Activated CD4-positive, alpha-beta T cell treated with anti-CD3 and anti-CD28 coated beads, Interleukin-2, amount 10 ng/mL, durations not matched to agents 24 days and 14 days (primary cell): ENCODE measurements around the gene CD6. TPM values are rescaled to one million over a fixed set of nuclear protein-coding genes. Genes with fewer than 3 reads are reported as not detected.
A peak's percentile ranks its signal among the peaks of the same experiment; 100 is the strongest.

ENCODE experiments used
- DNase-seq: peaks from one replicate; pipeline ENCODE4 v3.0.0; 2022
- H3K27ac Mint-ChIP-seq: one replicate; pipeline ENCODE4 v1.8.0; 2022; ENCODE audit warnings: mild to moderate bottlenecking, mixed read lengths
- H3K27me3 Mint-ChIP-seq: one replicate; pipeline ENCODE4 v1.8.0; 2022; ENCODE audit warnings: mixed read lengths
- H3K36me3 Mint-ChIP-seq: one replicate; pipeline ENCODE4 v1.8.0; 2022; ENCODE audit warnings: low read depth, mild to moderate bottlenecking, mixed read lengths
- H3K4me1 Mint-ChIP-seq: one replicate; pipeline ENCODE4 v1.8.0; 2021; ENCODE audit warnings: mixed read lengths
- H3K4me3 Mint-ChIP-seq: one replicate; pipeline ENCODE4 v1.8.0; 2022; ENCODE audit warnings: mild to moderate bottlenecking, moderate library complexity, mixed read lengths
- H3K9me3 Mint-ChIP-seq: one replicate; pipeline ENCODE4 v1.8.0; 2021; ENCODE audit warnings: mixed read lengths
- intact Hi-C: fragments of 100-400 bp; cut with micrococcal nuclease; formaldehyde crosslinking; loops from one replicate; pipeline ENCODE4 v1.15.1; 2023
- total RNA-seq: library from RNA; stranded (reverse); gene quantifications from 2 replicates; pipeline ENCODE4 v1.2.3, GENCODE V29; 2022

The CD6 gene
- total RNA-seq, 1 donor from 2014 or later, result 421 TPM

DNA sequence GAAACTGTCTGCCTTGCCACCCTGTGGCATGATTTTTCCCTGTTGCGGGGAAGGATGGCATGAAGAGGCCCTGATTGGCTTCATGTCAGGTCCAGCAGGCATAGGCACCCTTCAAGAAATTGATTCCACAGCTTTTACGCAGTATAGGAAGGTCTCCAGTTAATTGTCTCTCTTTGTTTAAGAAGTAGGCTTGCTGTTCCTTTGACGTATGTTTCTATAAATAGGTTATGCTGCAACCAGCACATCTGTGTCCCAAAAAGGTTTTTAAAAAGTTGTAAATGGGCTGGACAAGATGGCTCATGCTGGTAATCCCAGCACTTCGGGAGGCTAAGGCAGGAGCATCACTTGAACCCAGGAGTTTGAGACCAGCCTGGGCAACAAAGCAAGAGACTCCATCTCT lies 62.6 kb downstream of the CD6 start:
- H3K27ac Mint-ChIP-seq, result peak overlapping the region; percentile 34
- H3K4me3 Mint-ChIP-seq, result no peak overlapping the region
- peaks cover 64% of the 10 kb centered on the region for H3K4me1 Mint-ChIP-seq
- peaks cover 62% of the 10 kb centered on the region for H3K36me3 Mint-ChIP-seq
- H3K27me3 Mint-ChIP-seq, result no peaks in the 10 kb centered on the region
- intact Hi-C loops, result no loop called here
- DNase-seq, result no peak
- H3K9me3 Mint-ChIP-seq, result no peaks in the 10 kb centered on the region

DNA sequence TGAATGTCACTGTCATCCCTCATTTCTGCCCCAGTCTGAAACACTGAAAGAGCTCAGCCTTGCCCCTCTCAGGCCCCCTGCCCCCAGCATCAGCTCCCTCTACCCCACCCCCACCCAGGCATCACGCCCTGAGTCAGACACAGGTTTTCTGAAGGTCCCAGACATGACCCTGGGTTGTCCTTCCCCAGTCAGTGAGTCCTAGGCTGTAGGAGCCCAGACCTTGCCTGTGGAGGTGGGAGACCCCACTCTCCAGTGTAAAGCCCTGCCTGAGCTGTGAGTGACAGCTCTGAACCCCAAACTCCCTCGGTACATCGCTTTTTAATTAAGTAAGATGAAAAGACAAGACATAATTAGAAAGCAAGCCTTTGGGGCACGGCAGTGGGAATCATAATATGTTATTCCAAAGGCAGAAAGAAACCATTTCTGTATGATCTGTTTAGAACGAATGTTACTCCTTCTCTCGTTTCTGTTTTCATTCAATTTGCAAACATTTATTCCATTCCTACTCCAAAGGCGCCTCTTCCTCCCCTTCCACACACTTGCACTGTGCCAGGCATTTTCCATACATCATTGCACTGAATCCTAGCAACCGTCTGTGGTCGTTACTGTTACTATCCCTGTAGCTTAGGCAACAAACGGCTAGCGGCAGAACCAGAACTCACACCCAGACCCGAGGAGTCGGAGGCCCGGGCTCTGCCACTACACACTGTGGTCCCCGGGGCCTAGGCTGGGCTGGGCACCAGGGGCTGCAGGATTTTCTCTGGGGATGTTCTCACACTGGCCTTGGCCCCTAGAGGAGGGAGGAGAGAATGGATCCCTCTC lies 63.4 kb downstream of the CD6 start:
- H3K36me3 Mint-ChIP-seq, result peaks cover 60% of the 10 kb centered on the region
- intact Hi-C loops, result no loop called here
- H3K27me3 Mint-ChIP-seq, result no peaks in the 10 kb centered on the region
- H3K9me3 Mint-ChIP-seq, result no peaks in the 10 kb centered on the region
- H3K4me1 Mint-ChIP-seq, result peaks cover 64% of the 10 kb centered on the region
- H3K27ac Mint-ChIP-seq, result peak overlapping the region; percentile 87
- no peak for DNase-seq
- peak overlapping the region; percentile 68 for H3K4me3 Mint-ChIP-seq

DNA sequence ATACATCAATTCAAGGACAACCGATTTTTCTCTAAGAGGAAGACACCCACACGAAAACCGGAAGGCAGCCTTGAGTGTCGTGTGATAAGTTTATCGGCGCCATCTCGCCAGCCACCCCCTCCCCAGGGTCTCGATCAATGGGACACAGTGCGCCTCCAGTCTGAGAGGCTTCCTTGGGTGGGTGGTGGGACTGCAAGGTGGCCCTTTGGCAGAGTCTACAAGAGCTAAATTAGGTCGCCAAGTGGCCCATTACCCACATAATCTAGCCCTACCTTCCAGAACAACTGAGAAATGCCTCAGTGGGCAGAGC lies 64.0 kb downstream of the CD6 start:
- Mint-ChIP-seq H3K27ac (peak overlapping the region; percentile 87), H3K4me1 (peaks cover 65% of the 10 kb centered on the region), H3K4me3 (peak overlapping the region; percentile 68), H3K9me3 (no peaks in the 10 kb centered on the region), H3K27me3 (no peaks in the 10 kb centered on the region), H3K36me3 (peaks cover 58% of the 10 kb centered on the region)
- peak; percentile 72 for DNase-seq
- intact Hi-C loops, result no loop called here

DNA sequence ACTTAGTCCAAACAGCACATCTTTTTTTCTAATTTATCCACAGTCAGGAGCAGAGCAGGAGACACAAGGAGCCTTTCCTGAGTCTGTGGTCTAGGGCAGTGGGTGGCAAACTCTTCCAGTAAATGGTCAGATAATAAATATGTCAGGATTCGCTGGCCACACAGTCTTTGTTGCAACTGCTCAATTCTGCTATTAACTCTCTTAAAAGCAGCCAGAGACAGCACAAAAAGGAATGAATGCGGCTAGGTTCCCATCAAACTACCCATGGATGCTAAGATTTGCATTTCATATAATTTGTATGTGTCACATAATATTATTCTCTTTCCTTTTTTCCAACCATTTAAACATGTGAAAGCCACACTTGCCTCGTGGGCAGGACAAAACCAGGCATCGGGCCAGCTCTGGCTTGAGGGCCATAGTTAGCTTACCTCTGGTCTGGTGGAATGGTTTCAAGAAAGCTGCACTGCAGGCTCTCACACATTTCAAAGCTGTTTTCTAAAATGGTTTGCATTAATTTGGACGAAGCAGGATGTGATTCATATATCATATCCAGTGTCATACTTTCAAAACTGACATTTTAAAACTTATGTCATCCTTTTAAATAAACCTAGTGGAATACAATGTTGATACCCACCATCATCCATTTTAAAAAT lies 66.1 kb downstream of the CD6 start:
- Mint-ChIP-seq H3K27me3 (no peaks in the 10 kb centered on the region), H3K27ac (peak overlapping the region; percentile 93), H3K9me3 (no peaks in the 10 kb centered on the region), H3K36me3 (peaks cover 45% of the 10 kb centered on the region), H3K4me1 (peaks cover 69% of the 10 kb centered on the region), H3K4me3 (peak overlapping the region; percentile 64)
- intact Hi-C loops, result loop anchor here (1.0 kb wide), 2 partner anchors 9 to 24 kb away; no protein-coding TSS in a partner anchor
- peak; percentile 71 for DNase-seq

DNA sequence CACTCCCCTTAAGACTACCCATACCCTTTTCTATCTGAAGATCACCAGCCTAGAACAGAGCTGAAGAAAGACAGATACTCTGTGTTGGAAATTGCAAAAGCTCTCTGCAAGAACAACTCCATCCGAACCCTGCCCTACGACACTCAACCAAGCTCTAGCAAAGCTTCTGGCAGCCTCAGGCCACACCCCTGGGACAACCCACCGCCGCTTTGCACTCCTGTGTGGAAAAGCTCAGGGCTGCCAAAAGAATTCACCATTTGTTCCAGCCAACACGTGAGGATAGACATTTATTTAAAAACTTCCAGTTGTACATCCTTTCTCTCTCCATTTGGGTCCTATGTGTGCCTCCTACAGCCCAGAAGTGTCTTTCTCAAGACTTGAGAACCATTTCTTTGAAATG lies 68.4 kb downstream of the CD6 start:
- peak overlapping the region; percentile 10 for H3K4me3 Mint-ChIP-seq
- no peak for DNase-seq
- peaks cover 37% of the 10 kb centered on the region for H3K36me3 Mint-ChIP-seq
- peak overlapping the region; percentile 98 for H3K27ac Mint-ChIP-seq
- H3K4me1 Mint-ChIP-seq, result peaks cover 60% of the 10 kb centered on the region
- H3K27me3 Mint-ChIP-seq, result no peaks in the 10 kb centered on the region
- intact Hi-C loops, result no loop called here
- no peaks in the 10 kb centered on the region for H3K9me3 Mint-ChIP-seq

DNA sequence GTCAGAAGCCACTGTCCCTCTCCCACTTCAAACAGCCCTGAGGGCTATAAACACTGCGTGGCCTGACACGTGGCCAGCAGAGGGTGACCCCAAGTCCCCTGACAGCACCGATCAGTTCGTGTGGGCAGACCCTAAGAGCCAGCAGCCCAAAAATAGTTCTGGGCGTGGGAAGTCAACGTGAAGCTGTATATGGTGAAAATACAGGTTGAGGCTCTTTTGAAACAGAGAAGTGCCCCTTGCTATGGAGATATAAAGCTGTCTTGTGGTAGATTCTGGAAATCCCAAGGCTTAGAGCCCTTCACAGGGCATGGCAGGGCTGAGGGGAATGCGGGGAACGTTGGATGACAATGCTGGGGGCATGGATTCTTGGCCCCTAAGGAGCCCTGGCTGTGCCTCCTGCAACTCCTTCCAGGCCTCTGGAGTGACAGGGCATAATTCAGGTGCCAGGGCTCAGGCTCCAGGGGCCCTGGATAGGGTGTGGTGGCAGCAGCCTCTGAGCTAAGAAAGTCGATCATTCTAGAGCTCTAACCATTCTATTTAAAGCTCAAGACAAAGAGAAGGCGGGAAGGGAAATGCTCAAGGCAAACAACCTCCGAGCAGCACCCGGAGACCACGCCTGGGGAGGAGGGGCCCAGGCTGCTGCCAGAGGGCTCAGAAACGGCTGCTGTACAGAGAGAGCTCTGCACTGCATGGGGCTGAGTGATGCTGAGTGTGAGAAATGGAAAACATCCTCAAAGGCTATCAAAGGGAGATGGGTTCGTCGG lies 70.5 kb downstream of the CD6 start:
- no peaks in the 10 kb centered on the region for H3K9me3 Mint-ChIP-seq
- peak overlapping the region; percentile 98 for H3K27ac Mint-ChIP-seq
- H3K4me3 Mint-ChIP-seq, result peak overlapping the region; percentile 80
- peak; percentile 97 for DNase-seq
- intact Hi-C loops, result loop anchor here (1.0 kb wide), 3 partner anchors 13 to 19 kb away; no protein-coding TSS in a partner anchor
- H3K4me1 Mint-ChIP-seq, result peaks cover 57% of the 10 kb centered on the region
- peaks cover 40% of the 10 kb centered on the region for H3K36me3 Mint-ChIP-seq
- no peaks in the 10 kb centered on the region for H3K27me3 Mint-ChIP-seq

DNA sequence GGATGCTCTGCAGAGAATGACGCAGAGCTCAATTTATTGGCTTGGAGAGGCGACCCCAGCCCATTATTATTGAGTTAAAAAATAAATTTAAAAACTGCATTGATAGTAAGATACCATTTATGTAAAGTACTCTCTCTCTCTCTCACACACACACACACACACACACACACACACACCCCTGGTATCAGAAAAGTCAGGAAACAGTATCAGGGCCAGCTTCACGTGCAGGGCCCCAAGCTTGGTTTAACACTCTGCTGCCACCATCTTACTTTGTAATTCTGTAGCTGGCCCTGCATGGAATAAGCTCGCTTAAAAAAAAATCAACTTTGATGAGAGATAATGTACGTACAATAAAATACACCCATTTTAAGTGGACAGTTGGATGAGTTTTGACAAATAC lies 71.1 kb downstream of the CD6 start:
- Mint-ChIP-seq H3K4me3 (peak overlapping the region; percentile 80), H3K36me3 (peaks cover 39% of the 10 kb centered on the region), H3K27ac (peak overlapping the region; percentile 98)

DNA sequence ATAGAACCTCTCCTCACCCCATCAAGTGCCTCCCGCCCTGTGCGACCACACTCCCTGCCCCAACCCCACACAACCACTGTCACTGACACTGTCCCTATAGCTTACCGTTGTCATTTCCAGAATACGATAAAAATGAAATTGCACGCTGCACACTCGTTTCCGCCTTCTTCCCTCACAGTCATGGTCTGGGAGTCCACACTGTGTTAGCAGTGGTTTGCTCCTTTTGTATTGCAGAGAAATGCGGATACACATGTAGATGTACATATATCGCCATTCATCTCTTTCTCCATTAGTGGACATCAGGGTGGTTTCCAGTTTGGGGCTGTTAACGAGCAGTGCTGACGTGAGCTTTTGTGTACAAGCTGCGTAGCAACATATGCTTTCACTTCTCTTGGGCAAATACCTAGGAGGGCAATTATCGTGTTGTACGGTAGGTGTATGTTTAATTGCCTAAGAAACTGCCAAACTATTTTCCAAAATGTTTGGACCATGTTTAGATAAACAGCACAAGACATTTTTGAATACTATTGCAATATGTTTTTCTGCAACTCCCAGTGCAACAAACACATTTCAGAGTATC lies 71.6 kb downstream of the CD6 start:
- Mint-ChIP-seq H3K27ac (peak overlapping the region; percentile 98), H3K36me3 (peaks cover 40% of the 10 kb centered on the region), H3K4me3 (peak overlapping the region; percentile 80), H3K9me3 (no peaks in the 10 kb centered on the region), H3K4me1 (peaks cover 58% of the 10 kb centered on the region), H3K27me3 (no peaks in the 10 kb centered on the region)
- intact Hi-C loops, result loop anchor here (1.0 kb wide), 3 partner anchors 12 to 18 kb away; no protein-coding TSS in a partner anchor
- no peak for DNase-seq

More for the DNA sequence above, 71.1 kb downstream of the CD6 start:
- Mint-ChIP-seq H3K9me3 (no peaks in the 10 kb centered on the region), H3K4me1 (peaks cover 58% of the 10 kb centered on the region), H3K27me3 (no peaks in the 10 kb centered on the region)
- DNase-seq, result no peak
- intact Hi-C loops, result loop anchor here (1.0 kb wide), 3 partner anchors 13 to 19 kb away; no protein-coding TSS in a partner anchor

DNA sequence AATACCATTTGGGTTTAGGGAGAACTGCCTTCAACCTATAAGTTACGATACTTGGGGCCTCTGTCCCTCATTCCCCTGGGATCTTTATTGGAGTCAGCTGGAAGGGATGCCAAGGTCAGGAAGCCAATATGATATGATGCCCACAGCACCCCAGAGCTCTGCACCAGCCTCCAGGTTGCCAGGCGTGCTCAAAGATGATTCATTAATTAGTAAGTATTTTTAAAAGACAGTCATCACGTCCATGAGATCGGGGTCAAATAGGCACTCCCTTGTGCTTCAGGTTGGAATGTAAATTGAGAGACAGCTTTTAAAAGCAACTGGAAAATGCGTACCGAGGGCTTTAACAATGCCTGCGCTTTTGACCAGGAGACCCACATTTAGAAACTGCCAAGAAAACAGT lies 73.8 kb downstream of the CD6 start:
- no peak for DNase-seq
- Mint-ChIP-seq H3K9me3 (no peaks in the 10 kb centered on the region), H3K27me3 (no peaks in the 10 kb centered on the region), H3K4me1 (peaks cover 69% of the 10 kb centered on the region), H3K27ac (no peak overlapping the region), H3K4me3 (no peak overlapping the region), H3K36me3 (peaks cover 49% of the 10 kb centered on the region)
- intact Hi-C loops, result no loop called here

DNA sequence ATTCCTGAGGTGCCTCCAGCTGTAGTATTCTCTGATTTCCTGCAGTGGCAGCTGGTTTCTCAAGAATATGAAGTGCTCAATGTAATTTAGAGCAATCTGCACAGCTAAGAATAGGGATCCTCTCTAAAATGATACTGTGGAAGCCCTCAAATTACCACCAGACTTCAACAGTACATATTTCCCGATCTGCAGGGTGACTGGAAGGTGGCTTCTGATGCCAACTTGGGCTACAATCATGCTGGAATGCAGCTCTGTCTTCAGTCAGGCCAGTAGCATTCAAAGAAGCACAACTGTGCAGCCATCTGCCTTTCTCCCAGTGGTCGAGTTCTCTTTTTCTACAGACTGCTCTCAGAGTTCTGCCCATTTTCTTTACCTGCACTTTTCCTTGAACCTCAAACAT lies 75.4 kb downstream of the CD6 start:
- no peak for DNase-seq
- no peak overlapping the region for H3K4me3 Mint-ChIP-seq
- H3K27me3 Mint-ChIP-seq, result no peaks in the 10 kb centered on the region
- peaks cover 57% of the 10 kb centered on the region for H3K36me3 Mint-ChIP-seq
- peaks cover 5% of the 10 kb centered on the region for H3K9me3 Mint-ChIP-seq
- intact Hi-C loops, result no loop called here
- peaks cover 64% of the 10 kb centered on the region for H3K4me1 Mint-ChIP-seq
- no peak overlapping the region for H3K27ac Mint-ChIP-seq

DNA sequence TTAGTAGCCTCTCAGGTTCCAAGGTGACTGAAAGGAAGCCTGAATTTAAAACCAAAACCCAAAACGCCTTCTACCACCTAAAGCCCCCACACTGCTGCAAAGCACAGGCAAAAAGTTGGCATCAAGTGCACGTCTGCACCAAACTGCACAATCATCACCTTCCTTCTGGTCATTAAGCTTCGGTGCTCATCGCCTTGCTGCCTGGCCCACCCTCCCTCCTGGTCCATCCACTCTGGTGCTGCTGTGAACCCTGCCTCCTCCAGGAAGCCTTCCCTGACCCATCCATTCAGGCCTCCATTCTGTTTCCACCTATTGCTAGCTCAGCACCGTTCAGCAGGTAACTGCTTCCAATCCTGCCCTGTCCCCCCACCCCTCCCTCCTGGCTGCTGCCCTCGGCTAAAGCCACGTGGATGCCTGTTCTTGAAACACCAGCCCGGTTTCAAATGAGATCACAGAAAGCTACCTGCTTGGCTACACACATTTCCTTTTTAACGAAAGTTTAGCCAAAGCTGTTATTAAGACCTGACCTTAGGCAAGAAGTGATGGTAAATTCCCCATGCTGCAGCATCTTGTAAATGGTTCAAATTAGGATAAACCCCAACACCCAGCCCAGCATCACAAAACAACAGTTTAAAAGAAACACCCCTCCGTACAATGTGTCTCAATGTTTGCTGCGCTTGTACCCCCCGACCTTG lies 77.0 kb downstream of the CD6 start:
- Mint-ChIP-seq H3K27ac (peak overlapping the region; percentile 80), H3K9me3 (peaks cover 5% of the 10 kb centered on the region), H3K4me3 (peak overlapping the region; percentile 45), H3K36me3 (peaks cover 62% of the 10 kb centered on the region), H3K27me3 (no peaks in the 10 kb centered on the region), H3K4me1 (peaks cover 58% of the 10 kb centered on the region)
- intact Hi-C loops, result loop anchor here (1.0 kb wide), 1 partner anchor 31 kb away; no protein-coding TSS in a partner anchor
- no peak for DNase-seq

DNA sequence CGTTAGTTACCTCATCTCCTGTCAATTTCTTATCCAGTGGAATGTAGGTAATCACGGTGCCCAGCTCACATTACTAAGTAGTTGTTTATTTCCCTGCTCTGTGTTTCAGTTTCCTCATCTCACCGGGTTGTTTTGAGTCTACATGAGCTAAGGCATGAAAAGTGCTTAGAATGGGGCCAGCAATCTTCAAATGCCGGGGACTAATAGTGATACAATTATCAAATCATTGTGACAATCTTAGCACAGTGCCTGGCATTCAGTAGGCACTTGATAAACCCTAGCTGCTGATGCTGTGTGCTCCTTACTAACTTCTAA lies 77.5 kb downstream of the CD6 start:
- intact Hi-C loops, result loop anchor here (1.0 kb wide), 1 partner anchor 30 kb away; no protein-coding TSS in a partner anchor
- Mint-ChIP-seq H3K27me3 (no peaks in the 10 kb centered on the region), H3K4me1 (peaks cover 63% of the 10 kb centered on the region), H3K4me3 (peak overlapping the region; percentile 45), H3K9me3 (peaks cover 5% of the 10 kb centered on the region), H3K36me3 (peaks cover 67% of the 10 kb centered on the region), H3K27ac (peak overlapping the region; percentile 80)
- no peak for DNase-seq

DNA sequence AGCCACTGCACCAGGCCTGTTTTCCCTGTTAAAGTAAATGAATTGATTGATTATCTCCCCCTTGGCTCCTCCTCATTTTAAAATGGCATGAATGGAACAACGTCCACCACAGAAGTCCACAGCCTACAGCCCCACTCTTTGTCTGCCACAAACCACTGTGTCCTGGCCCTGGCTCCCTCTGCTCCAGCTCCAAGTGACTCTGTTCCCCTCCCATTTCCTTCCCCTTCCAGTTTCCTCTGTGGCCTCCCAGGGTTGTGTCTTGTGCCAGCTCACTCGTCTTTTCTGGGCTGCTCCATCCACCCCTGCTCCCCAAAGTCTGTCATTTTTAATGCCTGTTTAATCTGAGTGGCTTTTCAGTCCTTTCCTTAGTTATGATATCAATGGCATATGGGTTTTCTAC lies 78.4 kb downstream of the CD6 start:
- Mint-ChIP-seq H3K36me3 (peaks cover 71% of the 10 kb centered on the region), H3K4me3 (peak overlapping the region; percentile 57), H3K27me3 (no peaks in the 10 kb centered on the region), H3K4me1 (peaks cover 68% of the 10 kb centered on the region), H3K9me3 (peaks cover 5% of the 10 kb centered on the region), H3K27ac (peak overlapping the region; percentile 82)
- intact Hi-C loops, result loop anchor here (1.0 kb wide), 1 partner anchor 29 kb away; no protein-coding TSS in a partner anchor
- no peak for DNase-seq
